GM12875 (cell line): ENCODE measurements around the gene DYNLT1.
"Not testable (repeated sequence)": the region's sequence is repeated elsewhere in the genome, so short reads cannot be mapped to it uniquely, and the experiment has no call there.

ENCODE experiments used
- H3K4me3 ChIP-seq: one replicate; pipeline ENCODE4 v1.5.1; 2011; ENCODE audit warnings: low read depth, low read length, control low read depth
- CTCF ChIP-seq: IDR thresholded peaks from 2 replicates; pipeline ENCODE4 v1.5.1; 2011; ENCODE audit warnings: low read depth, mild to moderate bottlenecking, control low read depth, inconsistent platforms, low read length, moderate library complexity, borderline replicate concordance; ENCODE audit not compliant: insufficient read depth

The DYNLT1 gene

GRCh38 chr6:158608221-158608620, 36.3 kb downstream of the DYNLT1 start:
- TF ChIP-seq CTCF = no peak
- H3K4me3 ChIP-seq = no peak overlapping the region

GRCh38 chr6:158607411-158608170, 37.0 kb downstream of the DYNLT1 start:
- TF ChIP-seq CTCF = no peak
- H3K4me3 ChIP-seq = no peak overlapping the region

GRCh38 chr6:158606935-158607334, 37.6 kb downstream of the DYNLT1 start:
- no peak for TF ChIP-seq CTCF
- no peak overlapping the region for H3K4me3 ChIP-seq

- not testable (repeated sequence) for H3K4me3 ChIP-seq
Measured at GRCh38 chr6:158606011-158606410, 38.5 kb downstream of the DYNLT1 start.

GRCh38 chr6:158605266-158605878, 39.2 kb downstream of the DYNLT1 start:
- no peak overlapping the region for H3K4me3 ChIP-seq
- TF ChIP-seq CTCF = peak; percentile 68

- H3K4me3 ChIP-seq = no peak overlapping the region
- TF ChIP-seq CTCF = no peak
Measured at GRCh38 chr6:158604048-158604406, 40.5 kb downstream of the DYNLT1 start.

GRCh38 chr6:158603261-158604047, 41.1 kb downstream of the DYNLT1 start:
- no peak for TF ChIP-seq CTCF
- no peak overlapping the region for H3K4me3 ChIP-seq
